ENCODE results near the gene MLF1. TPM values are rescaled to one million over a fixed set of nuclear protein-coding genes. Genes with fewer than 3 reads are reported as not detected.
A peak's percentile ranks its signal among the peaks of the same experiment; 100 is the strongest.

MLF1 gene
- total RNA-seq, 2 experiments from 2014 or later, result 13.7 to 14.7 TPM

DNA sequence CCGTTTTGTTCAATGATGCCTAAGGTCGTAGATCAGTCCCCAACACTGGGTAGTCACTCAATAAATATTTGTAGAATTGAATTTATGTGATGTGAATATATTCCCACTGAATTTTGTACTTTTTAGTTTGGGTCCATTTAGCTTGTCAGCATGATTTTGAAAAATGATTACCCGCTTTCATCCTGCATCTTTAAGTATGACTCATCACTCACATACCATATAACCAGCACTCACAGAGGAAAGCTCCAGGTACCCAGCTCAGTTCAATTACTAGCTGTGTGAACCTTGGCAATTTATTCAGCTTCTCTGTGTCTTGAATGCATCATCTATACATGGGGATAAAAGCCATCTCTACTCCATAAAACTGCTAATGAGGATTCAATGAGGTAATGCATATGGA lies 2.2 kb upstream of the MLF1 start:
- H3K9me3 ChIP-seq (ENCODE audit: control insufficient read depth in 1 of 2, insufficient read depth in 1 of 2, low read length in 2 of 2), result peaks cover 0 to 23% of the 10 kb centered on the region in 2 experiments
- peaks cover 16% of the 10 kb centered on the region for H3K4me1 ChIP-seq (ENCODE audit: insufficient read depth, low read length)
- no peak for DNase-seq
- H3K36me3 ChIP-seq (ENCODE audit: insufficient read depth, low read length), result no peaks in the 10 kb centered on the region
- TF ChIP-seq, protein P1, sequence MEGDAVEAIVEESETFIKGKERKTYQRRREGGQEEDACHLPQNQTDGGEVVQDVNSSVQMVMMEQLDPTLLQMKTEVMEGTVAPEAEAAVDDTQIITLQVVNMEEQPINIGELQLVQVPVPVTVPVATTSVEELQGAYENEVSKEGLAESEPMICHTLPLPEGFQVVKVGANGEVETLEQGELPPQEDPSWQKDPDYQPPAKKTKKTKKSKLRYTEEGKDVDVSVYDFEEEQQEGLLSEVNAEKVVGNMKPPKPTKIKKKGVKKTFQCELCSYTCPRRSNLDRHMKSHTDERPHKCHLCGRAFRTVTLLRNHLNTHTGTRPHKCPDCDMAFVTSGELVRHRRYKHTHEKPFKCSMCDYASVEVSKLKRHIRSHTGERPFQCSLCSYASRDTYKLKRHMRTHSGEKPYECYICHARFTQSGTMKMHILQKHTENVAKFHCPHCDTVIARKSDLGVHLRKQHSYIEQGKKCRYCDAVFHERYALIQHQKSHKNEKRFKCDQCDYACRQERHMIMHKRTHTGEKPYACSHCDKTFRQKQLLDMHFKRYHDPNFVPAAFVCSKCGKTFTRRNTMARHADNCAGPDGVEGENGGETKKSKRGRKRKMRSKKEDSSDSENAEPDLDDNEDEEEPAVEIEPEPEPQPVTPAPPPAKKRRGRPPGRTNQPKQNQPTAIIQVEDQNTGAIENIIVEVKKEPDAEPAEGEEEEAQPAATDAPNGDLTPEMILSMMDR (IDR thresholded peaks at IDR 0.05), result no peak
- ChIA-PET POLR2A (no interaction called here), CTCF (interaction anchor here (1.2 kb wide), 1 partner anchor 30 kb away, joined by 4 read pairs; no protein-coding TSS in a partner anchor)
- no peak overlapping the region for H3K27ac ChIP-seq (ENCODE audit: low read depth in 1 of 2, low read length in 2 of 2)
- Mint-ChIP-seq H3K27me3 (peaks cover 59% of the 10 kb centered on the region), H3K36me3 (ENCODE audit: low read depth) (no peaks in the 10 kb centered on the region), H3K4me3 (no peak overlapping the region), H3K4me1 (ENCODE audit: low read depth) (peaks cover 11% of the 10 kb centered on the region), H3K9me3 (peaks cover 6% of the 10 kb centered on the region), H3K27ac (no peak overlapping the region)
- H3K27me3 ChIP-seq (ENCODE audit: control insufficient read depth in 1 of 2, insufficient read depth in 2 of 2, low read length in 2 of 2), result peaks cover 12 to 18% of the 10 kb centered on the region in 2 experiments
- no peak for ATAC-seq (ENCODE audit: poor library complexity)
- intact Hi-C loops (cut with DNase I, micrococcal nuclease), result no loop called here
- H3K4me3 ChIP-seq (ENCODE audit: low read length), result no peak overlapping the region

DNA sequence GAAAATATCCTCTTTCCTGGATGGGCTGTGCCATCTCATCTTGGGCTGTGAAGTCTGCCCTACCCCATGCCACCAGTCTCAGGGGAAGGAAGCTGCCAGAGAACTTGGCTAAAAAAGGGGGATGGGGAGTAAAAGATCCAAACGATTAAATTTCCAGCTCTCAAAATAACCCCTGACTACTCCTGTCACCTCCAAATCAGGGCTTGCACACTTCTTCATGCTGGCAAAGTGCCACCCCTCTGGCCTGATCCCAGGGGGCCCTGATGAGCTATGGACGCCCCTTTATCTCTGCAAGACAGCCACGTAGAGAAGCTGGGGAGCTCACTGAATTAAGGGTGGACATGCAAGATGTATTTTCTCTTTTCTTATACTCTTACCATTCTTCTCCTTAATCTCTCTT lies 1.2 kb upstream of the MLF1 start:
- Mint-ChIP-seq H3K4me3 (no peak overlapping the region), H3K27ac (no peak overlapping the region), H3K36me3 (ENCODE audit: low read depth) (no peaks in the 10 kb centered on the region), H3K27me3 (peaks cover 62% of the 10 kb centered on the region), H3K4me1 (ENCODE audit: low read depth) (peaks cover 11% of the 10 kb centered on the region), H3K9me3 (peaks cover 6% of the 10 kb centered on the region)
- intact Hi-C loops (cut with DNase I, micrococcal nuclease), result no loop called here
- CTCF ChIA-PET, result interaction anchor here (1.2 to 2.0 kb wide), 3 partner anchors 19 to 76 kb away, joined by 3 to 8 read pairs (median 3); partner anchors contain the start of gene GFM1
- Histone ChIP-seq H3K36me3 (ENCODE audit: insufficient read depth, low read length) (no peaks in the 10 kb centered on the region), H3K9me3 (ENCODE audit: control insufficient read depth in 1 of 2, insufficient read depth in 1 of 2, low read length in 2 of 2) (peaks cover 0 to 23% of the 10 kb centered on the region in 2 experiments), H3K27ac (ENCODE audit: low read depth in 1 of 2, low read length in 2 of 2) (no peak overlapping the region), H3K4me3 (ENCODE audit: low read length) (no peak overlapping the region), H3K27me3 (ENCODE audit: control insufficient read depth in 1 of 2, insufficient read depth in 2 of 2, low read length in 2 of 2) (peaks cover 12 to 18% of the 10 kb centered on the region in 2 experiments), H3K4me1 (ENCODE audit: insufficient read depth, low read length) (peaks cover 16% of the 10 kb centered on the region)
- POLR2A ChIA-PET, result interaction anchor here (1.1 to 1.7 kb wide), 2 partner anchors 74 to 232 kb away, joined by 3 to 11 read pairs; partner anchors contain the start of genes GFM1 and MFSD1
- DNase-seq (no peak), ATAC-seq (ENCODE audit: poor library complexity) (no peak)
- TF ChIP-seq, protein P1 (IDR thresholded peaks at IDR 0.05), result no peak

DNA sequence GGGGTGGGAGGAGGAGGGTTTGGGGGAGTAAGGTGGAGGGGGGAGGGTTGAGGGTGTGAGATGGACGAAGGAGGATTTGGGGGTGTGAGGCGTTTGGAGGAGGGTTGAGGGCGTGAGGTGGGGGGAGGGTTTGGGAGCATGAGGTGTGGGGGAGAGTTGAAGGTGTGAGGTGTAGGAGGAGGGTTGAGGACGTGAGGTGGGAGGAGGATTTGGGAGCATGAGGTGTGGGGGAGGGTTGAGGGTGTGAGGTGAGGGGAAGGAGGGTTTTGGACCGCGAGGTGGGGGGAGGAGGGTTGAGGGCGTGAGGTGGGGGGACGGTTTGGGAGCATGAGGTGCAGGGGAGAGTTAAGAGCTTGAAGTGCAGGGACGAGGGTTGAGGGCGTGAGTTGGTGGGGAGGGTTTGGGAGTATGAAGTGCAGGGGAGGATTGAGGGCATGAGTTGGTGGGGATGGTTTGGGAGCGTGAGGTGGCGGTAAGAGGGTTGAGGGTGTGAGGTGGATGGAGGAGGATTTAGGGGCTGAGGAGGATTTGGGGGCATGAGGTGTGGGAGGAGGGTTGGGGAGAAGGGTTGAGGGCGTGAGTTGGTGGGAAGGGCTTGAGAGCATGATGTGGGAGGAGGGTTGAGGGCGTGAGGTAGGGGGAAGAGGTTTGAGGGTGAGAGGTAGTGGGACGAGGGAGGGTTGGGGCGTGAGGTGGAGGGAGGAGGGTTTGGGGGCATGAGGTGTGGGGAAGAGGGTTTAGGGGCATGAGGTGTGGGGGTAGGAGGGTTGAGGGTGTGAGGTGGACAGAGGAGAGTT lies 1.2 kb downstream of the MLF1 start:
- peaks cover 12 to 17% of the 10 kb centered on the region in 2 experiments for H3K27me3 ChIP-seq (ENCODE audit: control insufficient read depth in 1 of 2, insufficient read depth in 2 of 2, low read length in 2 of 2)
- Mint-ChIP-seq H3K27ac (no peak overlapping the region), H3K36me3 (ENCODE audit: low read depth) (no peaks in the 10 kb centered on the region), H3K4me1 (ENCODE audit: low read depth) (peaks cover 11% of the 10 kb centered on the region), H3K9me3 (peaks cover 3% of the 10 kb centered on the region), H3K4me3 (no peak overlapping the region), H3K27me3 (peaks cover 54% of the 10 kb centered on the region)
- ATAC-seq (ENCODE audit: poor library complexity) (no peak), DNase-seq (peak in 1 of 14 experiments; percentile 19)
- ChIA-PET CTCF (no interaction called here), POLR2A (no interaction called here)
- no peak overlapping the region for H3K4me3 ChIP-seq (ENCODE audit: low read length)
- peaks cover 0 to 17% of the 10 kb centered on the region in 2 experiments for H3K9me3 ChIP-seq (ENCODE audit: control insufficient read depth in 1 of 2, insufficient read depth in 1 of 2, low read length in 2 of 2)
- no peaks in the 10 kb centered on the region for H3K36me3 ChIP-seq (ENCODE audit: insufficient read depth, low read length)
- no peak overlapping the region for H3K27ac ChIP-seq (ENCODE audit: low read depth in 1 of 2, low read length in 2 of 2)
- intact Hi-C loops (cut with DNase I, micrococcal nuclease), result no loop called here
- TF ChIP-seq, protein P1 (IDR thresholded peaks at IDR 0.05), result no peak
- H3K4me1 ChIP-seq (ENCODE audit: insufficient read depth, low read length), result peaks cover 16% of the 10 kb centered on the region
